Liver (tissue), 3 donors: Measurements from ENCODE around the gene DHRSX.

Experiments used
- EGR1 ChIP-seq, 2 donors: IDR thresholded peaks; 2 replicates each; pipeline ENCODE4 v1.6.1; 2016 to 2018; ENCODE audit warnings: antibody characterized with exemption in 2 of 2, low read depth in 2 of 2
- FOXA1 ChIP-seq: IDR thresholded peaks from 2 replicates; pipeline ENCODE4 v1.6.1; 2016; ENCODE audit warnings: antibody characterized with exemption
- GABPA ChIP-seq, 2 donors: IDR thresholded peaks in 1 of 2; conservative IDR thresholded peaks in 1 of 2; 2 replicates each; pipeline ENCODE4 v1.6.1; 2016; ENCODE audit warnings: antibody characterized with exemption in 2 of 2, mild to moderate bottlenecking in 1 of 2, moderate library complexity in 1 of 2
- JUND ChIP-seq, 2 donors: IDR thresholded peaks; 2 replicates each; pipeline ENCODE4 v1.6.1; 2016; ENCODE audit warnings: antibody characterized with exemption in 2 of 2
- NR2F2 ChIP-seq: IDR thresholded peaks from 2 replicates; pipeline ENCODE4 v1.6.1; 2016; ENCODE audit warnings: antibody characterized with exemption
- RAD21 ChIP-seq, 2 donors: IDR thresholded peaks; 2 replicates each; pipeline ENCODE4 v1.6.1; 2016; ENCODE audit warnings: antibody characterized with exemption in 2 of 2, mild to moderate bottlenecking in 2 of 2
- TAF1 ChIP-seq: conservative IDR thresholded peaks from 2 replicates; pipeline ENCODE4 v1.6.1; 2016; ENCODE audit warnings: antibody characterized with exemption, mild to moderate bottlenecking
- TF ChIP-seq, protein P1 (sequence below): fragments of 150-350 bp; IDR thresholded peaks from 2 replicates; pipeline ENCODE4 v1.5.1; 2017; ENCODE audit warnings: improper control_type of control experiment, low read depth, low read length; ENCODE audit not compliant: missing input control
- TF ChIP-seq, protein P2 (sequence below): IDR thresholded peaks from 2 replicates; pipeline ENCODE4 v1.6.1; 2016; ENCODE audit warnings: antibody characterized with exemption, mild to moderate bottlenecking
- TF ChIP-seq, protein P3 (sequence below): IDR thresholded peaks from 2 replicates; pipeline ENCODE4 v1.6.1; 2016; ENCODE audit warnings: antibody characterized with exemption
- TF ChIP-seq, protein P4 (sequence below): IDR thresholded peaks from 2 replicates; pipeline ENCODE4 v1.6.1; 2016; ENCODE audit warnings: antibody characterized with exemption
- donor health status: healthy.
- donor health status: healthy.

DNA sequence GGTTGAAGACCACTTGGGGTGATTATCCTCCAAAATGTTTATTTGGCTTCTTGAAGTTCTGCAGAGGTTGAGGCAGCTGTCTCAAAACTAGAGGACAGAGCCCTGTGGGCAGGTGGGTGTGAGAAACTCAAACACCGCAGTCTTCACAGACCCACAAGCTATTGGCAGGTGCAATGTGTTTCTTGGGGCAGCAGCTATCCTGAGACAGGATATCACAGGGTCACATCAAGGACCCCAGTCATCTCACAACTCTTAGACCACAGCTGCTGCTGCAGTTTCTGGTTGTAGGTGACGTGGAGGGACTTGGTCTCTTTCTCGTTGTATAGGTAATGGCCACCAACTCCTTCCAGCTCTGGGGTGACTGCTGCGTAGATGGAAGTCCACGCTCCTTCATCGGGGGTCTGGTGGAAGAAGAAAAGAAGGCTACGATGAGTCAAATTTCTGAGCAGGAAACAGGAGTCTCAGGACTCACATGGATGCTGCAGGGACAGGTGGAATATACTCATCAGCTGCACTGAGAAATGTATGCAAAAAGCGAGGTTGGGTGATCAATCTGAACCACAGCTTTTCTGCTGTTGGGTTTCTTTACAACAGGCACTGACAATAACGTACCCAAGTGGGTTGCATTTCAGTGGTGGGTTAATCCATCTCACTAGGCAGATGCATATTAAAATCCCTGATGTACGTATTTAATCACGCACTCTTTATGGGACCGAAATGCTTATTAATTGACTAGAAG is 279.8 kb downstream of the DHRSX start:
- TF ChIP-seq, protein P1, sequence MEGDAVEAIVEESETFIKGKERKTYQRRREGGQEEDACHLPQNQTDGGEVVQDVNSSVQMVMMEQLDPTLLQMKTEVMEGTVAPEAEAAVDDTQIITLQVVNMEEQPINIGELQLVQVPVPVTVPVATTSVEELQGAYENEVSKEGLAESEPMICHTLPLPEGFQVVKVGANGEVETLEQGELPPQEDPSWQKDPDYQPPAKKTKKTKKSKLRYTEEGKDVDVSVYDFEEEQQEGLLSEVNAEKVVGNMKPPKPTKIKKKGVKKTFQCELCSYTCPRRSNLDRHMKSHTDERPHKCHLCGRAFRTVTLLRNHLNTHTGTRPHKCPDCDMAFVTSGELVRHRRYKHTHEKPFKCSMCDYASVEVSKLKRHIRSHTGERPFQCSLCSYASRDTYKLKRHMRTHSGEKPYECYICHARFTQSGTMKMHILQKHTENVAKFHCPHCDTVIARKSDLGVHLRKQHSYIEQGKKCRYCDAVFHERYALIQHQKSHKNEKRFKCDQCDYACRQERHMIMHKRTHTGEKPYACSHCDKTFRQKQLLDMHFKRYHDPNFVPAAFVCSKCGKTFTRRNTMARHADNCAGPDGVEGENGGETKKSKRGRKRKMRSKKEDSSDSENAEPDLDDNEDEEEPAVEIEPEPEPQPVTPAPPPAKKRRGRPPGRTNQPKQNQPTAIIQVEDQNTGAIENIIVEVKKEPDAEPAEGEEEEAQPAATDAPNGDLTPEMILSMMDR = no peak
- TF ChIP-seq JUND (IDR thresholded peaks at IDR 0.05) (no peak), GABPA (IDR thresholded peaks at IDR 0.05 in 1 of 2, conservative IDR thresholded peaks at IDR 0.05 in 1 of 2) (no peak), TAF1 (no peak), EGR1 (IDR thresholded peaks at IDR 0.05; ENCODE audit: low read depth in 2 of 2) (no peak), FOXA1 (no peak), RAD21 (IDR thresholded peaks at IDR 0.05) (no peak), NR2F2 (no peak)
- TF ChIP-seq, protein P2, sequence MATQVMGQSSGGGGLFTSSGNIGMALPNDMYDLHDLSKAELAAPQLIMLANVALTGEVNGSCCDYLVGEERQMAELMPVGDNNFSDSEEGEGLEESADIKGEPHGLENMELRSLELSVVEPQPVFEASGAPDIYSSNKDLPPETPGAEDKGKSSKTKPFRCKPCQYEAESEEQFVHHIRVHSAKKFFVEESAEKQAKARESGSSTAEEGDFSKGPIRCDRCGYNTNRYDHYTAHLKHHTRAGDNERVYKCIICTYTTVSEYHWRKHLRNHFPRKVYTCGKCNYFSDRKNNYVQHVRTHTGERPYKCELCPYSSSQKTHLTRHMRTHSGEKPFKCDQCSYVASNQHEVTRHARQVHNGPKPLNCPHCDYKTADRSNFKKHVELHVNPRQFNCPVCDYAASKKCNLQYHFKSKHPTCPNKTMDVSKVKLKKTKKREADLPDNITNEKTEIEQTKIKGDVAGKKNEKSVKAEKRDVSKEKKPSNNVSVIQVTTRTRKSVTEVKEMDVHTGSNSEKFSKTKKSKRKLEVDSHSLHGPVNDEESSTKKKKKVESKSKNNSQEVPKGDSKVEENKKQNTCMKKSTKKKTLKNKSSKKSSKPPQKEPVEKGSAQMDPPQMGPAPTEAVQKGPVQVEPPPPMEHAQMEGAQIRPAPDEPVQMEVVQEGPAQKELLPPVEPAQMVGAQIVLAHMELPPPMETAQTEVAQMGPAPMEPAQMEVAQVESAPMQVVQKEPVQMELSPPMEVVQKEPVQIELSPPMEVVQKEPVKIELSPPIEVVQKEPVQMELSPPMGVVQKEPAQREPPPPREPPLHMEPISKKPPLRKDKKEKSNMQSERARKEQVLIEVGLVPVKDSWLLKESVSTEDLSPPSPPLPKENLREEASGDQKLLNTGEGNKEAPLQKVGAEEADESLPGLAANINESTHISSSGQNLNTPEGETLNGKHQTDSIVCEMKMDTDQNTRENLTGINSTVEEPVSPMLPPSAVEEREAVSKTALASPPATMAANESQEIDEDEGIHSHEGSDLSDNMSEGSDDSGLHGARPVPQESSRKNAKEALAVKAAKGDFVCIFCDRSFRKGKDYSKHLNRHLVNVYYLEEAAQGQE = no peak
- TF ChIP-seq, protein P3, sequence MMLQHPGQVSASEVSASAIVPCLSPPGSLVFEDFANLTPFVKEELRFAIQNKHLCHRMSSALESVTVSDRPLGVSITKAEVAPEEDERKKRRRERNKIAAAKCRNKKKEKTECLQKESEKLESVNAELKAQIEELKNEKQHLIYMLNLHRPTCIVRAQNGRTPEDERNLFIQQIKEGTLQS = no peak
- TF ChIP-seq, protein P4, sequence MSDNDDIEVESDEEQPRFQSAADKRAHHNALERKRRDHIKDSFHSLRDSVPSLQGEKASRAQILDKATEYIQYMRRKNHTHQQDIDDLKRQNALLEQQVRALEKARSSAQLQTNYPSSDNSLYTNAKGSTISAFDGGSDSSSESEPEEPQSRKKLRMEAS = no peak
